ENCODE results near the gene MYEOV. TPM values are rescaled to one million over a fixed set of nuclear protein-coding genes. Genes with fewer than 3 reads are reported as not detected.

MYEOV gene
- total RNA-seq, 3 donors from 2014 or later = 0.10 to 0.50 TPM; not detected in 1

DNA sequence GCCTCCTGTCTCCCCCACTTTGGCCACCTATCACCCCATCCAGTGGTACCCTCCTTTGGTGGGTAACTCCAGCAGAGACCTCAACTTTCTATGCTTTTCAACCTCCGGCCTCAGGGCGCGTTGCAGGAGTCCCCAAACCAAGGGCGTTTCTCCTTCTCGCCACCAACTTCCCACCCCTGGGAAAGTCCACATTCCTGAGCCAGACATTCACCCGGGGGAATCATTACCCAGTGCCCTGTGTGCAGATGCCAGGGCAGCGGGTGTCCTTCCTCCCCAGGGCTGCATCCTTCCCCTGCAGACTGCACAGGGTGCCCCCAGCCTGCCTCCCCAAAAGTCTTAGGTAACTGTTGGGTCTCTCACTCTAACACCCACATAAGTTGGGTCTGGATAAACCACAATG lies 26.4 kb downstream of the MYEOV start:
- Mint-ChIP-seq H3K9me3 (no peaks in the 10 kb centered on the region), H3K27me3 (ENCODE audit: low read depth) (no peaks in the 10 kb centered on the region), H3K4me1 (ENCODE audit: low read depth) (peaks cover 12% of the 10 kb centered on the region), H3K36me3 (ENCODE audit: insufficient read depth) (no peaks in the 10 kb centered on the region), H3K4me3 (no peak overlapping the region)
- ATAC-seq (no peak), DNase-seq (no peak)

DNA sequence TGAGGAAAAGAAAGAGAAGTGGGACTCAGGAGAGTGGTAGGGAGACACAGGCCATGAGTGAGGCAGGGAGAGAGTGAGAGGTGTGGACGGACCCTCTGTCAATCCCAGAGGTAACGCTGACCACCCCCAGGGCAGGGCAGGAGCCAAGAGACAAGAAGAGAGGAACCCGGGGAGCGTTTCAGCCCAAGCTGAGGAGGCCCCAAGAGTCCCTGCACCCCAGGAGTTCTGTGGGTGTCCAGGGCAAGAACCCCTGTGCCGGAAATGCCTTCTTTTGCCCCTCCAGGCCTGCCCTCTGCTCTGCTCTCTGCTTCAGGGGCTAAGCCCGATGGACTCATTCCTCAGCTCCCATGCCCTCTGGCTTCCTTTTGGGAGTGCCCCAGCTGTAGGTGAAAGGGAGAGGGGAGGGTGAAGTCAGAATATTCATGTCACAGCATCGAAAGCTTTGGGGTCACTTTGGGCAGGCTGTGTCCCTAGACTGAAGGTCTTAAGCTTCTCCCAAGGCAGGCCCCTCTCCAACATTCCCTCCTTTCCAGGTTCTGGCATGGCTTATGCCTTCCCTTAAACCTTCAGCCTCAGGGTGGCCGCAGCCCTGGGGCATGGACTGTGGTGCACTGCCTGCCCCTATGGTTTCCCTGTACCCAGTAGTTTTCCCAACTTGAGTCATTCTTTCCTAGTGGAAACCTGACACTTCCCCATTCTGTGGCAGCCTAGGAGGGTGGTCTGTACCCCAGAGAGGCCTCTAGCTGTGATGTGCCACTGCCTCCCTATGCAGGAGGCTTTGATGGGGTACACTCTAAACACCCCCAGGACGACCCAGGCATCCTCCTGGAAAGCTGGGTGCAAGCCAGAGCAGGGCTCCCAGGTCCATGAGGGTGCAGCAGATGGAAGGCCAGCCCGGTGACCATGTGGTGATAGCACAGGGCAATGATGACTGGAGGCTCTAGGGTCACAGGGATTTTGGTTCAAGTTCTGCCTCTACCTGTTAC lies 27.1 kb downstream of the MYEOV start:
- no peak overlapping the region for H3K4me3 Mint-ChIP-seq
- no peaks in the 10 kb centered on the region for H3K27me3 Mint-ChIP-seq (ENCODE audit: low read depth)
- H3K36me3 Mint-ChIP-seq (ENCODE audit: insufficient read depth) = no peaks in the 10 kb centered on the region
- no peak for ATAC-seq
- DNase-seq = no peak
- no peaks in the 10 kb centered on the region for H3K9me3 Mint-ChIP-seq
- peaks cover 12% of the 10 kb centered on the region for H3K4me1 Mint-ChIP-seq (ENCODE audit: low read depth)

DNA sequence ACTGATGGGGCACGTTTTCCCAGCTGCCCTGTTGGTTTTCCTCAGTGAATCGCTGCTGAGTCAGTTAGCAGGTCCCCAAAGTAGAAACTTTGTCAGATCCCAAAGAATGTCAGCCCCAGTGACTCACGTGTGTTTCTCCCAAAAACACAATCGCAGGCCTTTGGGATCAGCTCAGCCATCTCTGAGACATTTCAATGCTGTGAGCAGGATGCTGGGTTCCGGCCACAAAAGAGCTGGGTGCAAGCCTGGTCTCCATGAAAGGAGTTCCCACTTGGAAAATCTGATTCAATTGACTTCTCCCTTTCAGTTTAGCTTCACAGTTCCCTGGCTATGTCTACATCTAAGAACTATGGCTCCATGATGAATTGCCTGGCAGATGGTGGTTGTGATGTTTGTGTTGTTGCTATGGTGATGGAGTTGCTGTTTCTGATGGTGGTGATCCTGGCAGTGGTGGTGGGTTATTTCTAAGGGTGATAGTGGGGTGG lies 28.0 kb downstream of the MYEOV start:
- ATAC-seq = peak in 1 of 2 donors; percentile 7
- DNase-seq = no peak
- Mint-ChIP-seq H3K36me3 (ENCODE audit: insufficient read depth) (no peaks in the 10 kb centered on the region), H3K4me1 (ENCODE audit: low read depth) (peaks cover 12% of the 10 kb centered on the region), H3K4me3 (no peak overlapping the region), H3K9me3 (no peaks in the 10 kb centered on the region), H3K27me3 (ENCODE audit: low read depth) (no peaks in the 10 kb centered on the region)

DNA sequence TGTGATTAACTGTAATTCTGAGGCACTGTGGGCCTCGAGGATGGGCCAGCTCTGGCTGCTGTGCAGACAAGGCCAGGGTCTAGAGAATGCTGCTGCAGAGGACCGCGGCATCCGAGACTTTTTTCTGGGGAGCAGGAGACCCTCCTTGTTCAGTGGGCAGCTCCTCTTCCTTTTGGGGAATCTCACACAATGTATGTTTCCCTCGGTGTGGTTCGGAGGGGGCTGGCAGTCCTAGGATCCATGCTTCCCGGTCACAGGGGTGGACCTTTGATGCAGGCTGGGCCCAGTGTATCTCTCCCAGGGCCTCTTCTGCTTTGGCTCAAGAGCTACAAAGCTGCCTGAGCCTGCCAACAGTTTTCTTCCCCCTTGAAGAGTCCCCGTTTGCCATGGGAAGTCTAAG lies 31.5 kb downstream of the MYEOV start:
- H3K4me1 Mint-ChIP-seq (ENCODE audit: low read depth) = no peaks in the 10 kb centered on the region
- DNase-seq (no peak), ATAC-seq (no peak)
- H3K27me3 Mint-ChIP-seq (ENCODE audit: low read depth) = no peaks in the 10 kb centered on the region
- H3K4me3 Mint-ChIP-seq = no peak overlapping the region
- no peaks in the 10 kb centered on the region for H3K9me3 Mint-ChIP-seq
- H3K36me3 Mint-ChIP-seq (ENCODE audit: insufficient read depth) = no peaks in the 10 kb centered on the region

DNA sequence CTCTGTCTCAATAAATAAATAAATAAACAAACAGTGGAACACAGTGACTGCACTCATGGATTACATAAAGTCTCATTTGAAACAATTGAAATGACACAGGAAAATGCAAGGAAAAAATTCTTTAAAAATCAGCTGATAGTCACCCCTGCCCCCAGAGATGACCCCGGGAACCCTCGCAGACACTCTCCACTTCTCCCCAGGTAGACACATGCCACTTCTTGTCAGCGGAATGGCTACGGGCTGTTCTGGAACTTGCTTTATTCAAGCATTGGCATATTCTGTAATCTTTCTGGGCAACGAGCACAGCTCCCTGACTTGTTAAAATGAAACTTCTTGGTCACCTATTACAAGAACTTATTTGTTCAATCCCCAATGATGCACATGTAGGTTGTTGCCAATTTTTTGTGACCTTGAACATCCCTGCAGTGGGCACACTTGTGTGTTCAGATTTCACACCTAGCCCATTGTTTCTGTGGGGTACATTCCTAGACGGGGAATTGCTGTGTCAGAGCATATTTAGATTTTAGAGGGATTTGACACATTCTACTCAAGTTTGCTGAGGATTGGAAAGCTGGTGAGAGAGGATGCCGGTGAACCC lies 32.8 kb downstream of the MYEOV start:
- no peaks in the 10 kb centered on the region for H3K9me3 Mint-ChIP-seq
- DNase-seq (no peak), ATAC-seq (no peak)
- no peaks in the 10 kb centered on the region for H3K36me3 Mint-ChIP-seq (ENCODE audit: insufficient read depth)
- H3K27me3 Mint-ChIP-seq (ENCODE audit: low read depth) = no peaks in the 10 kb centered on the region
- no peaks in the 10 kb centered on the region for H3K4me1 Mint-ChIP-seq (ENCODE audit: low read depth)
- H3K4me3 Mint-ChIP-seq = no peak overlapping the region

DNA sequence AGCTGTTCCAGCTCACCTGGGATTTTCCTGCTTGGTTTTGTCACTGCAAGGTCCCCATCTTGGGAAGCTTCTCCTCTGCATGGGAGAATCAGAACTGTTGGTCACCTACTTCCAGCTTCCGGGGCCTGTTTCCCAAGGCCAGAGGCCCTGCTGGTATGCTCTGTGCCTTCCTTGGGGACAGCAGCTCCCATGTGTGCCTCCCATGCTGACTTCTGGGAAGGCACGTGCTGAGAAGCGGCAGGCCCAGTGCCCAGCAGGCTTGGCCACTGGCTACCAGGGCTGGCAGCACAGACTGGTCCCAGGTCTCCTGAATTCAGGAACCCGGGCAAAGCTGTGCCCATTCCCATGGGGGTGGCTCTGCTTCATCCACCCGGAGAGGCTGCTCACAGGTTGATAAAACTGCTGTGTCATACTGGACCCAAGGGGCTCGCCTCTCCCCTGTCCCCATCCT lies 33.8 kb downstream of the MYEOV start:
- no peak overlapping the region for H3K4me3 Mint-ChIP-seq

DNA sequence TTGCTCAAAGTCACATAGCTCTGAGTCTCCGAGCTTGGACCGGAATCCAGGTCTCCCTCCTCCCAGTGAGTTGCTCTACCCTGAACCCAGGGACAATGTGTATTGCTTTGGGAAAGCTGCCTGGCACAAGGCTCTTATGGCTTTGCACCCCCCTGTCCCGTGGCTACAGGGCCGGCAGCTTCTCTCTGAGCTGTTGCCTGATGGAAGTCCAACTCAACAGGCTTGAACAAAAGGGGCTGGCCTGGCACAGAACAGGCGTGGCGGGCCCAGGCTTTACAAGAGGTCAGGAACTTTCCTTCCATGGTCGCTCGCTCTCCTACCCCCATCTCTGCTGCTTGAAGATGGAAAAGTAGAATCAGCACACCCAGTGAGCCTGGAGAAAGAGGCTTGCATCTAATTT lies 34.3 kb downstream of the MYEOV start:
- Mint-ChIP-seq H3K9me3 (no peaks in the 10 kb centered on the region), H3K36me3 (ENCODE audit: insufficient read depth) (no peaks in the 10 kb centered on the region), H3K27me3 (ENCODE audit: low read depth) (no peaks in the 10 kb centered on the region), H3K4me1 (ENCODE audit: low read depth) (no peaks in the 10 kb centered on the region), H3K4me3 (no peak overlapping the region)
- no peak for ATAC-seq
- no peak for DNase-seq

More for the DNA sequence above, 33.8 kb downstream of the MYEOV start:
- ATAC-seq (no peak), DNase-seq (no peak)
- Mint-ChIP-seq H3K4me1 (ENCODE audit: low read depth) (no peaks in the 10 kb centered on the region), H3K27me3 (ENCODE audit: low read depth) (no peaks in the 10 kb centered on the region), H3K9me3 (no peaks in the 10 kb centered on the region), H3K36me3 (ENCODE audit: insufficient read depth) (no peaks in the 10 kb centered on the region)

DNA sequence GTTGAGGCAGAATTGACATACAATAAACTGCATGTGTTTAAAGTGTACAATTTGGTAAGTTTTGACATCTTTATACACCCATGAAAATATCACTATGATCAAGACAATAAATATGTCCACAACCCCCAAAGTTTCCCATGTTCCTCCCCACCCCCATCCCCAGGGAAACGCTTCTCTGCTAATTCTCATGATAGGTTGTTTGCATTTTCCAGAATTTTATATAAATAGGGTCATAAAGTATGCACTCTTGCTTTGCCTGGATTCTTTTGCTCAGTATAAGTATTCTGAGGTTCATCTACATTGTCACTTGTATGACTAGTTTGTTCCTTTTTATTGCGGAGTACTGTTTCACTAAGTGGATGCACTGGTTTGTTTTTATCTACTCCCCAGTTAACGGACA lies 35.6 kb downstream of the MYEOV start:
- Mint-ChIP-seq H3K4me1 (ENCODE audit: low read depth) (no peaks in the 10 kb centered on the region), H3K4me3 (no peak overlapping the region), H3K36me3 (ENCODE audit: insufficient read depth) (no peaks in the 10 kb centered on the region), H3K27me3 (ENCODE audit: low read depth) (no peaks in the 10 kb centered on the region), H3K9me3 (no peaks in the 10 kb centered on the region)
- no peak for ATAC-seq
- no peak for DNase-seq

DNA sequence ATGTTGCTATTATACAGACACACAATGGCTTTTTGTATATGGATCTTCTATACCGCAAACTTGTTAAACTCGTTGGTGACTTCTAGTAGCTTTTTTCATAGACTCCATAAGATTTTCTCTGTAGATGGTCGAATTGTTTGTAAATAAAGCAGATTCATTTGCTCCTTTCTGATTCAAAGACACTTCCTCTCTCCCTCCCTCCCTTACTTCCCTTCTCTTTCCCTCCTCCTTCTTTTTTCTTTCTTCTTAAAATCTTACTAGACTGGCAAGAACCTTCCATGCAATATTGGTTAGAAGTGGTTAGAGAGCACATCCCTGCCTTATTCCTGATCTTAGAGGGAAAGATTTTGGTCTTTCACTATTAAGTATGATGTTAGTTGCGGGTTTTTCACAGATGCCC lies 36.4 kb downstream of the MYEOV start:
- no peaks in the 10 kb centered on the region for H3K36me3 Mint-ChIP-seq (ENCODE audit: insufficient read depth)
- no peaks in the 10 kb centered on the region for H3K27me3 Mint-ChIP-seq (ENCODE audit: low read depth)
- no peak for ATAC-seq
- DNase-seq = no peak
- H3K9me3 Mint-ChIP-seq = no peaks in the 10 kb centered on the region
- no peak overlapping the region for H3K4me3 Mint-ChIP-seq
- no peaks in the 10 kb centered on the region for H3K4me1 Mint-ChIP-seq (ENCODE audit: low read depth)

DNA sequence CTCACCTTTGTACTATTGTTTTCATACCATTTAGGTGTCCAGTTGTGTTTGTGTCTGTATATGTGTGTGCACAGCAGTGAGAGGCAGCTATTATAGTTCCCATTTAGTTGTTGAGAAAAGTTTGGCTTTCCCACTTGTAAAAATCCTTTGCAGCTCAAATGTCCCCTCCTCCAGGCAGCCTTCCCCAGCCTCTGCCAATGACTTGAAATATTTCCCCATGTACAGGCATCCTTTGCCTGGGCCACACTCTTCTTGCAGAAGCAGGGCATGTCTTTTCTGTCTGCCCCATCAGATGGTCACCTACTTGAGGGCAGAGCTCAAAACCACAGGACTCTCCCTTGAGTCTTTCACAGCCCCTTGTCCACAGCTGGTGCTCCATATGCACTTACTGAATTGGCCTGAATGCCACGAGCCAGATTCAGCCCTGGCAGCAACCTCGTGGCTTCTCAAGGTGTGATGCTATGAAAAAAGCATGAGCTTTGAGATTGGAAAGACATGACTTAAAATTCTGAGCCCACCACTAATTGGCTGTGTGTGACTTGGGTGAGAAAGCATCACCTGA lies 39.3 kb downstream of the MYEOV start:
- no peak for DNase-seq
- peaks cover 22% of the 10 kb centered on the region for H3K4me1 Mint-ChIP-seq (ENCODE audit: low read depth)
- H3K9me3 Mint-ChIP-seq = no peaks in the 10 kb centered on the region
- H3K36me3 Mint-ChIP-seq (ENCODE audit: insufficient read depth) = no peaks in the 10 kb centered on the region
- no peaks in the 10 kb centered on the region for H3K27me3 Mint-ChIP-seq (ENCODE audit: low read depth)
- no peak overlapping the region for H3K4me3 Mint-ChIP-seq
- no peak for ATAC-seq

DNA sequence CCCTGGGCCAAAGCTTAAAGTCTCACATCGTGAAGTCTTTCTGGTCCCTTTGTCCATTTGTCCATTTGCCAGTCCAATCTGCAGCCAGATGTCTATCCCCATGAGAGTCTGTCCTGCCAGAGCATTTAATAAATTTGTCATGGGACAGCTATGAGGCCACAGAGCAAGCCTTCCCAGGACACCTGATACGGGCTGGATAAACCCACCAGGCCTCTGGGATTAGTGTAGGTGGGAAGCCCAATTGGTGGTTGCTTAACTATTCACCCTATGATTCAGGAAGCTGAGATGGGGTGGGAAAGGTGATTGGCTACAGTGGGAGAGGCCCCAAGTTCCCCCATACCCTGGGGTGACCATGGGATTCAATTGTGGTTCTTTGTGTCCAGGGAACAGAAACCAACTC lies 39.9 kb downstream of the MYEOV start:
- DNase-seq (no peak), ATAC-seq (no peak)
- Mint-ChIP-seq H3K4me3 (no peak overlapping the region), H3K27me3 (ENCODE audit: low read depth) (no peaks in the 10 kb centered on the region), H3K36me3 (ENCODE audit: insufficient read depth) (no peaks in the 10 kb centered on the region), H3K4me1 (ENCODE audit: low read depth) (peaks cover 27% of the 10 kb centered on the region), H3K9me3 (peaks cover 3% of the 10 kb centered on the region)

DNA sequence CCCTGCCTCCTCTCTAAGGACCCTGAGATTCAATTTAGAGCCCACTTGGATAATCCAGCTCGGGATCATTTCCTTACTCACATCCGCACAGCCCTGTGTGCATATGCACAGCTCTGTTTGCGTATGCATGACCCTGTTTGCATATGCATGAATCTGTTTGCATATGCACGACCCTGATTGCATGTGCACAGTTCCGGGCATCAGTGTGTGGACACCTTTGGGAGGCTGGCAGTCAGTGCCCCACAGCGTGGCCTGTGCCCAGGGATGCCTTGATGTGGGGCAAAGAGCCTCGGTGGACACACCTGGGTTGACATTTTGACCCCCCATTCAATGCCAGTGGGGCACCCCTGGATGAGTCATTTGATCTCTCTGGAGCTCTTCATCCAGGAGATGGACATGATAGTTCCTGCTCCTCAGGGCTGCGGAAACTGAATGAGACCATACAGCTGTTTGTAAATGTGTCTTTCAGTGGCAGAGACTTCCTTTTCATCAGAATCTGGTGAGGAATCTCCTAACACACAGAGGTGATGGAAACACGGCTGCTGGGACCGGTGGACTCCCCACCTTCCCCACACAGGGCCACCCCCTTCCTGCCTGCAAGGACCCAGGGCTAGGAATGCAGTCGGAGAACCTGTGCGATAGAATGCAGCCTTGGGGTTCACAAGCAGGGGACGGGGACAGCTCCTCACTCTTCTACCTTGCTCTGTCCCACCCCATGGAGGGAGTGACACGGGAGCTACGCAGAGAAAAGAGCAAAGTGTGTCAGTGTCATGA lies 41.2 kb downstream of the MYEOV start:
- Mint-ChIP-seq H3K27me3 (ENCODE audit: low read depth) (no peaks in the 10 kb centered on the region), H3K4me1 (ENCODE audit: low read depth) (peaks cover 41% of the 10 kb centered on the region), H3K36me3 (ENCODE audit: insufficient read depth) (no peaks in the 10 kb centered on the region), H3K4me3 (no peak overlapping the region), H3K9me3 (peaks cover 9% of the 10 kb centered on the region)
- ATAC-seq (no peak), DNase-seq (no peak)

DNA sequence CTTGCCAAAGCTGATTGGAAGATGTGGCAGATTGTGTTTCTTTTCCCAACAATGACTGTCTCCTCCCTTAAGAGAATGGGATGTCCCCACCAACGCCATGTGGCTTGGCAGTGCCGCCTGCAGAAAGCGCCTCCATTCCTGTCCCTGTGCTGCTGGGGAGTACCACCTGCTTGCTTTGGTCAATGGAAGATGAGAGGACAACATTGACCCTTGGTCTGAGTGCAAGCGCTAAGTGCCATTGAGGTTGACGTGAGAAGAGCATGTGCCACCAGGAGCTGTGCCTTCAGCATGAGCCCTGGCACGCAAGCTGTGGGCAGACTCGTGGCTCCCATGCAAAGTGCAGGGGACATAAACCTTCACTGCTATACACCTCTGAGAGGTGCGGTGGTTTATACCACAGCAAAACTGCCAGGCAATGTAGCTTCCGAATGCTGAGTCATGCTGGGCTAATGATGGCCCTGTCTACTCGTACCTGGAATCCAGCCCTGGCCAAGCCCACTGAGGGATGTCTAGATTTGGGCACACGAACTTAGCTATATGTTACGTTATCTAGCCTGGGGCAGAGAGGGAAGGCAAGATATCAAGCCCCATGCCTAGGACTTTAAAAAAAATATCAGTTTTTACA lies 41.9 kb downstream of the MYEOV start:
- Mint-ChIP-seq H3K27me3 (ENCODE audit: low read depth) (no peaks in the 10 kb centered on the region), H3K4me1 (ENCODE audit: low read depth) (peaks cover 42% of the 10 kb centered on the region), H3K9me3 (peaks cover 9% of the 10 kb centered on the region), H3K4me3 (no peak overlapping the region), H3K36me3 (ENCODE audit: insufficient read depth) (no peaks in the 10 kb centered on the region)
- ATAC-seq (no peak), DNase-seq (no peak)

All from activated T-cell treated with anti-CD3 and anti-CD28 coated beads, Interleukin-2, amount 50 U/mL, for 4 hours (primary cell).